HepG2 (cell line): ENCODE data around the gene PPIG. TPM values are rescaled to one million over a fixed set of nuclear protein-coding genes. Genes with fewer than 3 reads are reported as not detected.

Source experiments
- ATAC-seq: fragments of 200-7000 bp; cut with Tn5 transposase; 3 replicates; pipeline ENCODE4 v1.9.1; 2020; ENCODE audit warnings: mild to moderate bottlenecking, moderate library complexity
- BruUV-seq: library from RNA; stranded (reverse); fragments of 400-500 nt; replicated peaks from 2 replicates; lab custom pipeline; 2021; lab: Mats Ljungman, UMichigan
- CTCF ChIA-PET: fragments of 300-600 bp; formaldehyde crosslinking; extraction: SDS; loops from one replicate; lab custom pipeline; 2021; ENCODE audit warnings: low total read pairs, inconsistent platforms, low intra/inter-chr PET ratio; lab: Yijun Ruan, JAX
- POLR2A ChIA-PET: fragments of 350-600 bp; sonication (Branson Sonifier 250); formaldehyde crosslinking; loops from one replicate; lab custom pipeline; 2020; ENCODE audit warnings: antibody characterized with exemption, inconsistent platforms; lab: Yijun Ruan, JAX
- DNase-seq: peaks from one replicate; pipeline ENCODE4 v3.0.0-alpha.2; 2015; ENCODE audit warnings: low spot score
- FAIRE-seq: peaks from 3 replicates; lab custom pipeline; 2011; peaks lifted over from hg19 to GRCh38; lab: Jason Lieb, UNC
- H2AFZ ChIP-seq: one replicate; pipeline ENCODE4 v1.6.1; 2011; ENCODE audit warnings: low read length, inconsistent platforms
- H3K27ac ChIP-seq: fragments of 300-600 bp; 3 replicates; pipeline ENCODE4 v1.8.0; 2011; ENCODE audit warnings: mixed run types, mild to moderate bottlenecking, mixed read lengths, low read length, inconsistent platforms; ENCODE audit not compliant: insufficient read depth; ENCODE audit errors: extremely low read length
- H3K27me3 ChIP-seq, 2 experiments: fragments of 200-600 bp in 1 of 2; 2 replicates in 1 of 2; 3 replicates in 1 of 2; pipeline versions ENCODE4 v1.6.0 to v1.8.0; 2011; ENCODE audit warnings: low read length in 2 of 2, mild to moderate bottlenecking in 2 of 2, moderate library complexity in 2 of 2, inconsistent platforms in 1 of 2; ENCODE audit not compliant: insufficient read depth in 2 of 2, control insufficient read depth in 1 of 2
- H3K36me3 ChIP-seq, 2 experiments: fragments of 200-600 bp in 1 of 2; replicated peaks in 1 of 2; 2 replicates in 1 of 2; 3 replicates in 1 of 2; pipeline versions ENCODE4 v1.5.1 to v1.8.0; 2011; ENCODE audit warnings: low read length in 2 of 2, inconsistent platforms in 1 of 2; ENCODE audit not compliant: insufficient read depth in 2 of 2, control insufficient read depth in 1 of 2
- H3K4me1 ChIP-seq: 2 replicates; pipeline ENCODE4 v1.5.1; 2012; ENCODE audit warnings: low read length, inconsistent platforms; ENCODE audit not compliant: insufficient read depth
- H3K4me2 ChIP-seq: 2 replicates; pipeline ENCODE4 v1.6.0; 2011; ENCODE audit warnings: low read depth, low read length, inconsistent platforms
- H3K4me3 ChIP-seq, 3 experiments: fragments of 200-600 bp in 1 of 3; sonication (generic), shearing (Covaris generic) in 1 of 3; replicated peaks in 1 of 3; 2 replicates each; pipeline ENCODE4 v1.5.1; 2011 to 2016; ENCODE audit warnings: low read length in 3 of 3, inconsistent platforms in 2 of 3, low read depth in 2 of 3, mild to moderate bottlenecking in 2 of 3, control low read depth in 1 of 3, mixed read lengths in 1 of 3; ENCODE audit not compliant: insufficient read depth in 1 of 3
- H3K79me2 ChIP-seq: one replicate; pipeline ENCODE4 v1.6.1; 2011; ENCODE audit warnings: low read length, inconsistent platforms; ENCODE audit not compliant: insufficient read depth
- H3K9ac ChIP-seq: 2 replicates; pipeline ENCODE4 v1.6.0; 2011; ENCODE audit warnings: mild to moderate bottlenecking, low read depth, low read length, inconsistent platforms; ENCODE audit not compliant: insufficient read depth
- H3K9me3 ChIP-seq: 2 replicates; pipeline ENCODE4 v1.5.1; 2012; ENCODE audit warnings: mild to moderate bottlenecking, low read length
- H4K20me1 ChIP-seq: 2 replicates; pipeline ENCODE4 v1.6.0; 2011; ENCODE audit warnings: inconsistent platforms, mild to moderate bottlenecking, low read length, moderate library complexity; ENCODE audit not compliant: insufficient read depth
- BRD4 ChIP-seq: sonication (generic); formaldehyde crosslinking; IDR thresholded peaks from 2 replicates; pipeline ENCODE4 v1.4.0; 2020; ENCODE audit warnings: missing genetic modification reagents
- HOXA9 ChIP-seq: sonication (generic); formaldehyde crosslinking; IDR thresholded peaks from 2 replicates; pipeline ENCODE4 v1.8.1; 2022; ENCODE audit warnings: missing genetic modification reagents, mild to moderate bottlenecking, moderate library complexity, borderline replicate concordance
- KAT7 ChIP-seq: IDR thresholded peaks from 2 replicates; pipeline ENCODE4 v1.6.1; 2018; ENCODE audit warnings: borderline replicate concordance, missing compliant biosample characterization
- NFYC ChIP-seq: IDR thresholded peaks from 2 replicates; pipeline ENCODE4 v1.6.1; 2016; ENCODE audit warnings: missing genetic modification reagents, missing compliant biosample characterization
- POLR2A ChIP-seq, 2 experiments: IDR thresholded peaks; 2 replicates each; pipeline ENCODE4 v1.6.1; 2011; ENCODE audit warnings: low read depth in 2 of 2, low read length in 2 of 2, mild to moderate bottlenecking in 1 of 2, moderate library complexity in 1 of 2; ENCODE audit not compliant: insufficient read depth in 1 of 2
- ZBTB34 ChIP-seq: sonication (generic); formaldehyde crosslinking; IDR thresholded peaks from 2 replicates; pipeline ENCODE4 v1.8.0; 2022; ENCODE audit warnings: mild to moderate bottlenecking, missing genetic modification reagents
- ZBTB42 ChIP-seq: sonication (generic); formaldehyde crosslinking; IDR thresholded peaks from 2 replicates; pipeline ENCODE4 v1.5.0; 2020; ENCODE audit warnings: mild to moderate bottlenecking, missing genetic modification reagents
- ZNF24 ChIP-seq: fragments of 450-650 bp; IDR thresholded peaks from 2 replicates; pipeline ENCODE4 v1.6.1; 2017; ENCODE audit warnings: antibody characterized with exemption, mild to moderate bottlenecking
- ZNF558 ChIP-seq: sonication (generic); formaldehyde crosslinking; IDR thresholded peaks from 2 replicates; pipeline ENCODE4 v1.9.0; 2022; ENCODE audit warnings: mild to moderate bottlenecking, missing genetic modification reagents, borderline replicate concordance
- WGBS: methylation state at CpG from one replicate; pipeline ENCODE4 v1.1.6; 2017; ENCODE audit warnings: low lambda C conversion rate; 5-methylcytosine and 5-hydroxymethylcytosine counted together
- in situ Hi-C: cut with HindIII; loops from 2 replicates; pipeline ENCODE4 v1.10.0; 2017; ENCODE audit warnings: low pct_unique_long_range_greater_than_20kb; ENCODE audit not compliant: extremely low pct_ligation_motif_present
- intact Hi-C: fragments of 100-400 bp; cut with micrococcal nuclease; formaldehyde crosslinking; loops from one replicate; pipeline ENCODE4 v1.10.0; 2022; ENCODE audit not compliant: unreplicated experiment
- polyA plus RNA-seq, 8 experiments: library from polyadenylated mRNA; depleted of rRNA in 3 of 8; stranded (reverse) in 7 of 8; unstranded in 1 of 8; fragments of >200 nt; fragmentation: Illumina TruSeq in 4 of 8; extraction: Trizol in 4 of 8; gene quantifications; 2 replicates each; pipeline versions ENCODE4 v1.2.1 to v1.2.3, GENCODE V29; 2011 to 2016; ENCODE audit warnings: low read depth in 4 of 8, missing spikeins in 1 of 8, mixed read lengths in 1 of 8; ENCODE audit not compliant: insufficient read depth in 1 of 8
- total RNA-seq, 5 experiments: library from RNA; depleted of rRNA; stranded (reverse); fragments of >200 nt; fragmentation: Illumina TruSeq; extraction: Trizol; gene quantifications; 2 replicates each; pipeline ENCODE4 v1.2.3, GENCODE V29; 2016; ENCODE audit warnings: low read depth in 1 of 5

The PPIG gene
- total and polyA plus RNA-seq, 2 of the 13 experiments (the other 11 are each of a cell fraction or from before 2014, with no cell fraction given) = 31.3 to 81.0 TPM

GRCh38 chr2:169683054-169683424 lies 98.9 kb downstream of the PPIG start:
- WGBS = 34% methylated on average over 3 of the region's 3 CpGs
- intact Hi-C loops (loop anchor here (1.0 to 5.0 kb wide), 5 partner anchors 10 to 111 kb away; partner anchors contain the start of genes CFAP210, FASTKD1, KLHL23 and PHOSPHO2), in situ Hi-C loops (no loop called here)
- no peak for FAIRE-seq
- Histone ChIP-seq H3K36me3 (no peaks in the 10 kb centered on the region), H3K79me2 (no peaks in the 10 kb centered on the region), H3K27me3 (no peaks in the 10 kb centered on the region), H3K4me1 (peaks cover 38% of the 10 kb centered on the region), H4K20me1 (no peaks in the 10 kb centered on the region), H3K4me3 (peak overlapping the region in 2 of 3 experiments; percentile 13 to 29; a peak in 2 of 6 replicates), H3K4me2 (peak overlapping the region; percentile 64), H3K9ac (peak overlapping the region; percentile 45), H2AFZ (peak overlapping the region; percentile 38), H3K9me3 (no peaks in the 10 kb centered on the region), H3K27ac (peak overlapping the region; percentile 92)
- CTCF ChIA-PET = no interaction called here
- POLR2A ChIA-PET = interaction anchor here (0.9 to 3.1 kb wide), 14 partner anchors 9 to 203 kb away, joined by 3 to 32 read pairs (median 4); partner anchors contain the start of genes BBS5, CFAP210, KLHL23 and PHOSPHO2
- DNase-seq = no peak
- BruUV-seq = TSS peak; percentile 92
- no peak for ATAC-seq
- no peak for TF ChIP-seq ZNF558
- TF ChIP-seq BRD4 (CRISPR knock-in tag) = no peak
- 0 out of 2 replicates have a peak, but pooled peaks have one; percentile 1 for TF ChIP-seq KAT7 (CRISPR knock-in tag)
- TF ChIP-seq ZBTB42 (CRISPR knock-in tag) = 0 out of 2 replicates have a peak, but pooled peaks have one; percentile 4
- TF ChIP-seq ZBTB34 = no peak
- TF ChIP-seq POLR2A (IDR thresholded peaks at IDR 0.05; ENCODE audit: insufficient read depth in 1 of 2, low read depth in 2 of 2, low read length in 2 of 2) = peak in 1 of 2 experiments; percentile 5; a peak in 1 of 4 replicates
- 0 out of 2 replicates have a peak, but pooled peaks have one; percentile 2 for TF ChIP-seq ZNF24
- 0 out of 2 replicates have a peak, but pooled peaks have one; percentile 5 for TF ChIP-seq NFYC (CRISPR knock-in tag)
- TF ChIP-seq HOXA9 = no peak
